Measurements from ENCODE around the gene KCTD15. TPM values are rescaled to one million over a fixed set of nuclear protein-coding genes. Genes with fewer than 3 reads are reported as not detected.
A peak's percentile ranks its signal among the peaks of the same experiment; 100 is the strongest.

Gene KCTD15
- total RNA-seq, 2 donors from 2014 or later = 13.8 to 15.1 TPM

DNA sequence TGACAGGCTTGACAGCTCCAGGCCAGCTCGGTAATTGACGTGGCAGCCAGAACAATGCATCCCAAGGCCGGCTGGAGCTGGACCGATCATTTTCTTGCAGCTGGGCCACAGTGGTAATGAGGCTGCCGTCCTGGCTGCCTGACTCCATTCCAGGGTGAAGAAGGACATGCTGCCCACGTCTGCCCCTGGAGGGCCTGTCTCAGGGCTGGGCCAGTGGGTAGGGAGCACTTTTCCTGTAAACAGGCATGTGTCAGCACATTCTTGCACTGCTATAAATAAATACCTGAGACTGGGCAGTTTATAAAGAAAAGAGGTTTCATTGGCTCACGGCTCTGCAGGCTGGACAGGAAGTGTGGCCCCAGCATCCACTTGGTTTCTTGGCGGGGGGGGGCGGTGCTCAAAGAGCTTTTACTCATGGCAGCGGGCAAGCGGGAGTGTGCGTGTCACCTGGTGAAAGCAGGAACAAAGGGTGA lies 38.1 kb upstream of the KCTD15 start:
- H3K9me3 ChIP-seq (ENCODE audit: control insufficient read depth, low read length, poor library complexity, severe bottlenecking) = no peaks in the 10 kb centered on the region
- DNase-seq = no peak
- Mint-ChIP-seq H3K27me3 (peaks cover 34% of the 10 kb centered on the region), H3K27ac (no peak overlapping the region), H3K4me3 (no peak overlapping the region), H3K36me3 (ENCODE audit: low read depth) (no peaks in the 10 kb centered on the region), H3K4me1 (no peaks in the 10 kb centered on the region)
- ATAC-seq = no peak

DNA sequence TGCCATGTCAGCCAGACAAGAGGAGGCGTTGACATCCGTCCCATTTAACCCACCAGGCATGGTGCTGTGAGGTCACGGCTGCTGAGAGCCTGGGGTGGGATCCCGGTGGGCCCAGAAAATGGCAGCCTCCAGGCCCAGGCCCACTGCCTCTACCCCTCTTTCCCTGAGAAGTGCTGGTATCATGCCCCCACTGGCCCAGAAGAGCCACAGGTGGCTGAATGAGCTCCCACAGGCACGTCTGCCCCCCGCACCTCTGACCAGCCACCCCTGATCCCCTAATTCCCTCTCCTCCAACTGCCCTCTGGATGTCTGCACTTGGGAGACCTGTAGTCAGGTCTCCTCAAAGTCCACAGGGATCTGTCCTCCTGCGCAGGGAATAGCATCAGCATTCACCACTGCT lies 37.3 kb upstream of the KCTD15 start:
- DNase-seq = no peak
- no peak for ATAC-seq
- Mint-ChIP-seq H3K4me1 (no peaks in the 10 kb centered on the region), H3K27me3 (peaks cover 34% of the 10 kb centered on the region), H3K4me3 (no peak overlapping the region), H3K27ac (no peak overlapping the region), H3K36me3 (ENCODE audit: low read depth) (no peaks in the 10 kb centered on the region)
- no peaks in the 10 kb centered on the region for H3K9me3 ChIP-seq (ENCODE audit: control insufficient read depth, low read length, poor library complexity, severe bottlenecking)

DNA sequence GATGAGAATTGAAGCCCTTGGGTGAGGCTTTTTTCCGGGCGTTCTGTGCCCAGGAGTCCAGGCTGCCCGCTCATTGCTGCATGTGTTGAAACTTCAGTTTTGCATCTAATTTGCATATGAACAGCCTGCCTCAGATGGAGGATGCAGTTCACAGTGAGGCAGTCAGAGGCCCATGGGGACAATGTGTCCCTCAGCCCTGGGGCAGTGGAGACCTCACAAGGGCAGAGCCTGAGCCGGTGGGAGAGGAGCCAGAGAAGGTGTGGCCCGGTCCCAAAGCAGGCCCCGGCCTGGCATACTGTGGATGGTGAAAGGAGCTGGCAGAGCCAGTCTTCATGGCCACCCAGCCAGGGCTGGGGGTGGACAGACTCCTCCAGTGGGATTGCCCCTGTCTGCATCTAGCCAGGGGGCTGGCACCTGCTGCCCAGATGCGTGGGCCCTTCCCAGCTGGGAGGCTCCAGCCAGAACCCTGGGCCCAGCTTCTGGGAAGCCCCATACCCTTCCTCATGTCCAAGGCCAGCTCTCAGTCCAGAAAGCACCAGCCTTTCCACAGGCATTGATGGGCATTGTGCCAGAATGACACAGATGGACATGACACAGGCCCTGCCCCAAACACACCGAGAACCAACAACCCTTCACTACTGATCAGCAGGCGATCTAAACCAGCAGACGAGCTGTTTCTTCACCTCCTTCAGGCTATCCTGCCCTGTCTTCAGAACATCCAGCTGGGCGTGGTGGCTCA lies 32.9 kb upstream of the KCTD15 start:
- Mint-ChIP-seq H3K27me3 (peaks cover 40% of the 10 kb centered on the region), H3K36me3 (ENCODE audit: low read depth) (peaks cover 2% of the 10 kb centered on the region), H3K4me1 (no peaks in the 10 kb centered on the region), H3K27ac (no peak overlapping the region), H3K4me3 (no peak overlapping the region)
- H3K9me3 ChIP-seq (ENCODE audit: control insufficient read depth, low read length, poor library complexity, severe bottlenecking) = no peaks in the 10 kb centered on the region
- no peak for ATAC-seq
- DNase-seq = no peak

GRCh38 chr19:33766623-33767022 lies 30.0 kb upstream of the KCTD15 start:
- Mint-ChIP-seq H3K4me1 (no peaks in the 10 kb centered on the region), H3K4me3 (no peak overlapping the region), H3K27ac (no peak overlapping the region), H3K36me3 (ENCODE audit: low read depth) (peaks cover 2% of the 10 kb centered on the region), H3K27me3 (peaks cover 52% of the 10 kb centered on the region)
- no peak for DNase-seq
- no peak for ATAC-seq
- no peaks in the 10 kb centered on the region for H3K9me3 ChIP-seq (ENCODE audit: control insufficient read depth, low read length, poor library complexity, severe bottlenecking)

DNA sequence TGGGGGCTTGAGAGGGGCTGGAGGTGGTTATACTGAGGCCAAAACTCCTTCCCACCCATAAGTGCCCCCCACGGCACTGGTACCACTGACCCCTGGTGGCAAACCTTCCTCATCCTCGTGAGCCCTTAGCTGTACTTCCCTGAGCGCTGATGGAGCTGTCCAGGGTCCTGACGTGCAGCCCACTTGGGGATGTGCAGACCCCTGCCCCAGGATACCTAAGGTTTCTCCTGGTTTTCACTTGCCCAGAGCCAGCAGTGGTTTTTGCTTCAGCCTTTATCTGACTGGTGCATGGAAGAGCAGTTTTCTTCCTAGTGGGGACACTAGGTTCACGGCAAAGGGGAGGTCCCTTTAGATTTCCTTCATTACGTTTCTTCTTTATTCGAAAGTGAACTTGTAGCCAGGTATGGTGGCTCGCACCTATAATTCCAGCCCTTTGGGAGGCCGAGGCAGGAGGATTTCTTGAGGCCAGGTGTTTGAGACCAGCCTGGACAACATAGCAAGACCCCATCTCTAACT lies 28.7 kb upstream of the KCTD15 start:
- H3K4me3 Mint-ChIP-seq = no peak overlapping the region
- H3K27me3 Mint-ChIP-seq = peaks cover 45% of the 10 kb centered on the region
- H3K27ac Mint-ChIP-seq = no peak overlapping the region

DNA sequence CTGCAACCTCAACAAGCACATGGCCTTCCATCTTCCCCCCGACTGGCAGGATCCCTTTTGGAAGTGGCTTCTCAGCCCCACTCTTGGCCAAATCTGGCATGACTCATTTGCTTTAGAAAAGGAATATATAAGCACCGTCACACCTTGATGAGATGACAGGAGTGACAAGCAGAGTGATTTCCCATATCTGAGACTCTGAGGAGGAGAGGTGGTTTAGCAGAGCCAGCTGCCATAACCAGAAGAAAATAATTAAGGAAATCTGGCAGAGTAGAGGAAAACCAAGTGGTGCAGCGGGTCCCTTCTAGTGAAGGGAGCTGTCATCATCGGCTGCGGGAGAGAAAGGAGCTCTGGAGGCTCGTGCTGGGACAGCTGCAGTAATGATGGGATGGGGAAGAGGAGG lies 27.5 kb upstream of the KCTD15 start:
- no peak overlapping the region for H3K27ac Mint-ChIP-seq
- peaks cover 2% of the 10 kb centered on the region for H3K36me3 Mint-ChIP-seq (ENCODE audit: low read depth)
- H3K4me3 Mint-ChIP-seq = no peak overlapping the region
- ATAC-seq = no peak
- no peaks in the 10 kb centered on the region for H3K4me1 Mint-ChIP-seq
- peaks cover 45% of the 10 kb centered on the region for H3K27me3 Mint-ChIP-seq
- H3K9me3 ChIP-seq (ENCODE audit: control insufficient read depth, low read length, poor library complexity, severe bottlenecking) = no peaks in the 10 kb centered on the region
- no peak for DNase-seq

More for the DNA sequence above, 28.7 kb upstream of the KCTD15 start:
- no peak for ATAC-seq
- DNase-seq = no peak
- Mint-ChIP-seq H3K4me1 (no peaks in the 10 kb centered on the region), H3K36me3 (ENCODE audit: low read depth) (peaks cover 2% of the 10 kb centered on the region)
- H3K9me3 ChIP-seq (ENCODE audit: control insufficient read depth, low read length, poor library complexity, severe bottlenecking) = no peaks in the 10 kb centered on the region

DNA sequence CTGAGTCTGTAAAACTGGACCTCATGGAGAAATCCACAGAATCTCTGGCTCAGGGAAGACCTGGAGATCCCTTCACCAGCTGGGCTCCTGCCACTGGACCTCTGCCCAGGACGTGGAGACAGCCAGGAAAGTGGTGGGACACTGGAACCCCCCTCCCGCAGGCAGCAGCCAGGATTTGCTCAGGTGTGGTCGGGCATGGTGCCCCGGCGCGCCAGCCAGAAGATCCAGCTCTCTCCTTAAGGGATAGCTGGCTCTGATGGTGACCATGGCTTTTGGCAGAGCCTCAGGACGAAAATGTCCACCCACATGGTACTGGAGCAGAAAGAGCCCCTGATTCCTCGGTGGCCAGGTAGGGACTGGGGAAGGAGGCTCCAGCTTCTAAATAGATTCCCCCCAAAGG lies 26.6 kb upstream of the KCTD15 start:
- H3K9me3 ChIP-seq (ENCODE audit: control insufficient read depth, low read length, poor library complexity, severe bottlenecking) = no peaks in the 10 kb centered on the region
- DNase-seq = no peak
- Mint-ChIP-seq H3K36me3 (ENCODE audit: low read depth) (no peaks in the 10 kb centered on the region), H3K4me3 (no peak overlapping the region), H3K27ac (no peak overlapping the region), H3K4me1 (no peaks in the 10 kb centered on the region), H3K27me3 (peaks cover 41% of the 10 kb centered on the region)
- ATAC-seq = no peak

DNA sequence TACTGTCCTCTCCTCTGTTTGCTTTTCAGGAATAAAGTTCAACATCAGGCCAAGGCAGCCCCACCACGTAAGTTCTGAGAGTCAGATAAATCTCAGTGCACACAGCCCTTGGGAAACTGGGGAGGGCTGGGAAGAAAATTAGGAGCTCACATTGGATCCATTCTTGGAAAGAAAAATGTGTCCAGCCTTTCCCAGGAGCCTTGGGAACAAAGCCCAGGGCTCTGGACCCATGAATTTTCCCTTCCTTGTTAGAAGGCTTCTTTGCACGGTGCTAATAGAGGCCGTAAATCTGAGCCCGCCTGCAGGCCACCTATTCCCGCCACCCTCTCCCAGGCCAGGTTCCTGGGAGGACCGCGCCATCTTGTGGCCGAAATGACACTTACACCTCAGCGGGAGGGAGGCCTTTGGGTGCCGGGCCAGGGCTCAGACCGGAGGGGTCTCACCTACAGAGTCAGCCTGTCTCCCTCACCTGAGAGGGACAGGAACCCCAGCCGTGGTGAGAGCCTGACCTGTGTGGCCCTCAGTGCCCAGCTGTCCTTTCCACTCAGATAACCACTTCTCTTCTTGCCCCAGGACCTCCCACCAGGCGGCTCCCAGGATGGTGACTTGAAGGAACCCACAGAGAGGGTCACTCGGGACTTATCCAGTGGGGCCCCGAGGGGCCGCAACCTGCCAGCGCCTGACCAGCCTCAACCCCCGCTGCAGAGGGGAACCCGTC lies 25.1 kb upstream of the KCTD15 start:
- H3K27ac Mint-ChIP-seq = no peak overlapping the region
- peaks cover 7% of the 10 kb centered on the region for H3K4me1 Mint-ChIP-seq
- H3K9me3 ChIP-seq (ENCODE audit: control insufficient read depth, low read length, poor library complexity, severe bottlenecking) = no peaks in the 10 kb centered on the region
- H3K27me3 Mint-ChIP-seq = peaks cover 45% of the 10 kb centered on the region
- H3K36me3 Mint-ChIP-seq (ENCODE audit: low read depth) = no peaks in the 10 kb centered on the region
- ATAC-seq (peak; percentile 83), DNase-seq (peak; percentile 50 to 77 (median 57))
- no peak overlapping the region for H3K4me3 Mint-ChIP-seq

DNA sequence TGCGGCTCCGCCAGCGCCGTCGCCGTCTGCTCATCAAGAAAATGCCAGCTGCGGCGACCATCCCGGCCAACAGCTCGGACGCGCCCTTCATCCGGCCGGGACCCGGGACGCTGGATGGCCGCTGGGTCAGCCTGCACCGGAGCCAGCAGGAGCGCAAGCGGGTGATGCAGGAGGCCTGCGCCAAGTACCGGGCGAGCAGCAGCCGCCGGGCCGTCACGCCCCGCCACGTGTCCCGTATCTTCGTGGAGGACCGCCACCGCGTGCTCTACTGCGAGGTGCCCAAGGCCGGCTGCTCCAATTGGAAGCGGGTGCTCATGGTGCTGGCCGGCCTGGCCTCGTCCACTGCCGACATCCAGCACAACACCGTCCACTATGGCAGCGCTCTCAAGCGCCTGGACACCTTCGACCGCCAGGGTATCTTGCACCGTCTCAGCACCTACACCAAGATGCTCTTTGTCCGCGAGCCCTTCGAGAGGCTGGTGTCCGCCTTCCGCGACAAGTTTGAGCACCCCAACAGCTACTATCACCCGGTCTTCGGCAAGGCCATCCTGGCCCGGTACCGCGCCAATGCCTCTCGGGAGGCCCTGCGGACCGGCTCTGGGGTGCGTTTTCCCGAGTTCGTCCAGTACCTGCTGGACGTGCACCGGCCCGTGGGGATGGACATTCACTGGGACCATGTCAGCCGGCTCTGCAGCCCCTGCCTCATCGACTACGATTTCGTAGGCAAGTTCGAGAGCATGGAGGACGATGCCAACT lies 24.4 kb upstream of the KCTD15 start:
- Mint-ChIP-seq H3K27ac (no peak overlapping the region), H3K4me3 (no peak overlapping the region), H3K4me1 (peaks cover 7% of the 10 kb centered on the region), H3K36me3 (ENCODE audit: low read depth) (no peaks in the 10 kb centered on the region), H3K27me3 (peaks cover 37% of the 10 kb centered on the region)
- no peaks in the 10 kb centered on the region for H3K9me3 ChIP-seq (ENCODE audit: control insufficient read depth, low read length, poor library complexity, severe bottlenecking)
- ATAC-seq (no peak), DNase-seq (no peak)

- peaks cover 33% of the 10 kb centered on the region for H3K27me3 Mint-ChIP-seq
- peaks cover 7% of the 10 kb centered on the region for H3K4me1 Mint-ChIP-seq
- H3K4me3 Mint-ChIP-seq = no peak overlapping the region
- no peak overlapping the region for H3K27ac Mint-ChIP-seq
- H3K36me3 Mint-ChIP-seq (ENCODE audit: low read depth) = no peaks in the 10 kb centered on the region
- no peak for DNase-seq
- ATAC-seq = no peak
- no peaks in the 10 kb centered on the region for H3K9me3 ChIP-seq (ENCODE audit: control insufficient read depth, low read length, poor library complexity, severe bottlenecking)
Measured at GRCh38 chr19:33772858-33773180, 23.9 kb upstream of the KCTD15 start.

GRCh38 chr19:33773704-33774624 lies 22.7 kb upstream of the KCTD15 start:
- DNase-seq (no peak), ATAC-seq (no peak)
- Mint-ChIP-seq H3K27me3 (peaks cover 37% of the 10 kb centered on the region), H3K4me3 (no peak overlapping the region), H3K36me3 (ENCODE audit: low read depth) (no peaks in the 10 kb centered on the region), H3K27ac (no peak overlapping the region), H3K4me1 (peaks cover 12% of the 10 kb centered on the region)
- H3K9me3 ChIP-seq (ENCODE audit: control insufficient read depth, low read length, poor library complexity, severe bottlenecking) = no peaks in the 10 kb centered on the region

GRCh38 chr19:33774751-33775150 lies 21.9 kb upstream of the KCTD15 start:
- H3K27me3 Mint-ChIP-seq = peaks cover 38% of the 10 kb centered on the region
- DNase-seq (no peak), ATAC-seq (no peak)
- H3K4me1 Mint-ChIP-seq = peaks cover 13% of the 10 kb centered on the region
- no peaks in the 10 kb centered on the region for H3K36me3 Mint-ChIP-seq (ENCODE audit: low read depth)
- no peak overlapping the region for H3K4me3 Mint-ChIP-seq
- no peaks in the 10 kb centered on the region for H3K9me3 ChIP-seq (ENCODE audit: control insufficient read depth, low read length, poor library complexity, severe bottlenecking)
- no peak overlapping the region for H3K27ac Mint-ChIP-seq
